Activated naive CD8-positive, alpha-beta T cell treated with anti-CD3 and anti-CD28 coated beads, Interleukin-2, amount 50 U/mL, for 24 hours (primary cell): ENCODE measurements around the gene DNAJC5.

Source experiments
- ATAC-seq: fragments of 150-1000 bp; cut with Tn5 transposase; one replicate; pipeline ENCODE4 v1.10.0; 2021
- DNase-seq: peaks from one replicate; pipeline ENCODE4 v3.0.0; 2021
- H3K27ac Mint-ChIP-seq: one replicate; pipeline ENCODE4 v1.8.0; 2021; ENCODE audit warnings: mild to moderate bottlenecking, mixed read lengths
- H3K27me3 Mint-ChIP-seq: one replicate; pipeline ENCODE4 v1.8.0; 2021; ENCODE audit warnings: mixed read lengths
- H3K36me3 Mint-ChIP-seq: one replicate; pipeline ENCODE4 v1.8.0; 2021; ENCODE audit warnings: low read depth, mixed read lengths
- H3K4me1 Mint-ChIP-seq: one replicate; pipeline ENCODE4 v1.8.0; 2021; ENCODE audit warnings: mixed read lengths
- H3K4me3 Mint-ChIP-seq: one replicate; pipeline ENCODE4 v1.8.0; 2021; ENCODE audit warnings: mild to moderate bottlenecking, moderate library complexity, mixed read lengths
- H3K9me3 Mint-ChIP-seq: one replicate; pipeline ENCODE4 v1.8.0; 2021; ENCODE audit warnings: mixed read lengths

DNAJC5 gene

DNA sequence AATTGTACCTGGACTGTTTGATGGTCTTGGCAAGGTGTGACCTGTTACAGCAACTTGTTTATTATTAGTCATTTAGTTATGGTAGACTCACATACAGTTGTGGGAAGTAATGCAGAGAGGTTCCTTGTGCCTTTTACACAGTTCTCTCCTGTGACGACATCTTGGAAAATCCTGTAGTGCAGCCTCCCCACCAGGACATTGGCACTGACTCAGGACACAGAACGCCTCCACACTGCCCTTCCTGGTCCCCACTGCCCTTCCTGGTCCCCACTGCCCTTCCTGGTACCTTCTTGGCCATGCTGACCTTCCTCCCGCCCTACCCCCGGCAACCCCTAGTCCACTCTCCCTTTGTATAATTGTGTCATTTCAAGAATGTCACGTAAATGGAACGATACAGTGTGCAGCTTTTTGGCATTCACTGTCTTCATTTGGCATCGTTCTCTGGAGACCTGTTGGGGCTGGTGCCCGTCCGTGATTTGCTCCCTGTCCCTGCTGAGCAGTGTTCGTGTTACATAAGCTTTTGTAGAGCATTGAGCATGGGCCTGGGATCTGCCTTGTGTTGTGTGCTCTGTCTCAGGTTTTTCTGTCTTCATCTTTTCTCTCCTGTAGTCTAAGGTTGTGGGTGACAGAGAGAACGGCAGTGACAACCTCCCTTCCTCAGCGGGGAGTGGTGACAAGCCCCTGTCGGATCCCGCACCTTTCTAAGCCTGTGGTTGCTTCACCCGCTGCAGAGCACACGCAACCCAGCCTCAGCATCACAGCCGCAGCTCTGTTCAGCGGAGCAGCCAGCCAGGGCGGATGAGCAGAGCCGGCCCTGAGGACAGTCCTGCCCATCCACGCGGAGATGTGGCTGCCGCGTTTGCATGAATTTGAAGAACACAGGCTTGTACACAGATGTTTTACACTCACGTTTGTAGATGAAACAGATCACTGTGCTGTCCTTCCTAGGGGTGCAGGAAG lies 5.4 kb upstream of the DNAJC5 start:
- H3K36me3 Mint-ChIP-seq, result peaks cover 16% of the 10 kb centered on the region
- no peak overlapping the region for H3K27ac Mint-ChIP-seq
- H3K4me1 Mint-ChIP-seq, result peaks cover 10% of the 10 kb centered on the region

DNA sequence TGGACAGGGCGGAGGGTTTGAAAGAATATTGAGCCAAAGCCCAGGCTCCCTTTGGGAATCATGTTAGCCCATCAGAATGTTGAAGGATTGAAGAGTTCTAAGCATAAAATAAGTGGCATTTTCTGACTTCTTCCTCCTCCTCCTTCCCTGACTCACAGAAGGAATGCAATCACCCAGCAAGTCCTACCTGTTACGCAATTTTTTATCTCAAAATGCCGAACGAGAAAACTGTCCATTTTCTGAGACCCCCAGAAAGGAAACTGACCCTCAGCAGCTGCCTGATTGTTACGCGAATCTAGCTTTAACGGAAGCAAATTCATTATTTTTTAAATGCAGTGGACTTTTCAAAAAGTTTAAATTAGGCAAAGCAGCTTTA lies 4.7 kb upstream of the DNAJC5 start:
- no peaks in the 10 kb centered on the region for H3K9me3 Mint-ChIP-seq
- no peak overlapping the region for H3K27ac Mint-ChIP-seq
- H3K4me1 Mint-ChIP-seq, result peaks cover 4% of the 10 kb centered on the region
- no peak for DNase-seq
- peaks cover 16% of the 10 kb centered on the region for H3K36me3 Mint-ChIP-seq
- H3K4me3 Mint-ChIP-seq, result no peak overlapping the region
- no peak for ATAC-seq
- no peaks in the 10 kb centered on the region for H3K27me3 Mint-ChIP-seq

More for the DNA sequence above, 5.4 kb upstream of the DNAJC5 start:
- DNase-seq, result no peak
- H3K27me3 Mint-ChIP-seq, result no peaks in the 10 kb centered on the region
- ATAC-seq, result no peak
- H3K9me3 Mint-ChIP-seq, result no peaks in the 10 kb centered on the region
- no peak overlapping the region for H3K4me3 Mint-ChIP-seq

DNA sequence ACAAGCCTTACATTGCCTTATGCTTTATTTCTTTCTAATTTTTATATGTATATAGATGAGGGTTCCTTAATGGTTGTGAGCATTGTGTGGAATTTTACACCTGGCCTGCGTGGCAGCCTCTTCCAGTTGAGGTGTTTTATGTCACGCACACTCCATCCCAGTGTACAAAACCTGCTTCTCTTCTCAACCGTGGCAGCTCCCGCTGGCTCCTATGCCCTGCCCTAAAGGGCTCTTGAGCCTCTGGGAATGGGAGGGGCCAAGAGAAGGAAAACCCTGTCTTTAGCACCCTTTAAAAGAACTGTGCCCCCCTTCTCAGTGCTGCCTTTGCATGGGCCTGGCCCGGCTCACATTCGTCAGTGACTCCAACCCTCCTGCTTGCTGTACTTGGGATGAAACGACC lies 4.3 kb upstream of the DNAJC5 start:
- no peaks in the 10 kb centered on the region for H3K9me3 Mint-ChIP-seq
- ATAC-seq (no peak), DNase-seq (no peak)
- H3K36me3 Mint-ChIP-seq, result peaks cover 16% of the 10 kb centered on the region
- peaks cover 4% of the 10 kb centered on the region for H3K4me1 Mint-ChIP-seq
- H3K4me3 Mint-ChIP-seq, result no peak overlapping the region
- no peaks in the 10 kb centered on the region for H3K27me3 Mint-ChIP-seq
- no peak overlapping the region for H3K27ac Mint-ChIP-seq

DNA sequence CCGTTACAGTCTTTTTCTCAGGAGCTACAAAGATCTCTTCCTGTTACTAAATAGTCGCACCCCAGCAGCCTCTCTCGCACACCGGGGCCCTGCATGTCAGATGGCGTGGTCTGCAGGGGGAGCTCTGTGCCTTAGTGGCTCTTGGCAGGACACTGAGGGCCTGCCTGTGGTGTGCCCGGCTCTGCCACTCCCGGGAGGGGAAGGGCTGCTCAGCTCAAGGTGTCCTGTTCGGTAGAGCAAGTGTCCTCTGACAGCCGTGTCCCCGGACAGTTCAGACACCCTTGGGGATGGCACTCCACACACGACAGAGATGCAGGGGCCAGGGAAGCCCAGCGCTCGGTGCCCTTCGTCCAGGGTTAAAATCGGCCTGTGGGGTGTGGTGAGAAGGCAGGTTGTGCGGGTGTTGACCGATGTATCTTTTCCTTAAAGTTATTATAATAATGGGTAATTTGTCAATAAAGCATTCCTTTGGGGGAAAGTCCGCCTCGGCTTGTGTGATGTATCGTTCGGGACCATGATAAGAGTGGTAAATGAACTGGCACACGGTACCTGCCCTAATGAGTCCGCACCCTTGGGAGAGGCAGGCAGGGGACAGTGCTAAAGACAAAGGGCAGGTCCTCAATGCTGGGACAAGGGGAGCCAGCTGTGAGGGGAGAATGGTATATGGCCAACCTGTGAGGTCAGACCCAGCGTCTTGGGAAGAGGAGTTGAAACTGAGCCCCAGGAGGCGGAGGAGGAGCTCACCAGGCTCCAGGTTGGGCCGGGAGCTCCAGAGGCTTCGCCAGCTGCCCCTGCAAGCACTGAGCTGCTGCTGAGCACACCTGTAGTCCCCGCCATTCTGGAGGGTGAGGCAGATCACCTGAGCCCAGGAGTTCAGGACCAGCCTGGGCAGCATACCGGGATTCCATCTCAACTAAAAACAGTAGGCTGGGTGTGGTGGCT lies 3.6 kb upstream of the DNAJC5 start:
- peaks cover 18% of the 10 kb centered on the region for H3K36me3 Mint-ChIP-seq
- no peaks in the 10 kb centered on the region for H3K9me3 Mint-ChIP-seq
- ATAC-seq (no peak), DNase-seq (no peak)
- H3K4me1 Mint-ChIP-seq, result peaks cover 8% of the 10 kb centered on the region
- H3K4me3 Mint-ChIP-seq, result no peak overlapping the region
- H3K27me3 Mint-ChIP-seq, result no peaks in the 10 kb centered on the region
- H3K27ac Mint-ChIP-seq, result no peak overlapping the region

DNA sequence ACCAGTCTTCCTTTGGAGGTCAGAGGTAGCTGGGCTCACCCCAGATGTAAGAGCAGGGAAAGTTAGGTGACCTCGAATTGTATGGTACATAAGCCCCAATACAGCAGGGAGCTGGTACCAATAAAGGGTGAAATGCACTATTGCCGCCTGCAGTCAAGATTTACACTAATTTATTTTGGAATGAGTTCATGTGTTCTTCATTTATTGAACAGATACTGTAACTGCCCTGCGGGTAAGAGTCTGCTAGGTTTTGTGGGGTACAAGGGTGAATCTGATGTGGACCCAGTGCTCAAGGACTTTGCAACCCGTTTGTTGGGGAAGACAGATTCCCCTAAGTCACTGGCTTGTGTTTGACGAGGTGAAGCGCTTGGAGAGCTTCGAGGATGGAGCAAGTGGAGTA lies 2.5 kb upstream of the DNAJC5 start:
- Mint-ChIP-seq H3K9me3 (no peaks in the 10 kb centered on the region), H3K4me3 (no peak overlapping the region), H3K36me3 (peaks cover 21% of the 10 kb centered on the region), H3K27ac (no peak overlapping the region), H3K4me1 (peaks cover 16% of the 10 kb centered on the region), H3K27me3 (no peaks in the 10 kb centered on the region)
- DNase-seq (no peak), ATAC-seq (no peak)

DNA sequence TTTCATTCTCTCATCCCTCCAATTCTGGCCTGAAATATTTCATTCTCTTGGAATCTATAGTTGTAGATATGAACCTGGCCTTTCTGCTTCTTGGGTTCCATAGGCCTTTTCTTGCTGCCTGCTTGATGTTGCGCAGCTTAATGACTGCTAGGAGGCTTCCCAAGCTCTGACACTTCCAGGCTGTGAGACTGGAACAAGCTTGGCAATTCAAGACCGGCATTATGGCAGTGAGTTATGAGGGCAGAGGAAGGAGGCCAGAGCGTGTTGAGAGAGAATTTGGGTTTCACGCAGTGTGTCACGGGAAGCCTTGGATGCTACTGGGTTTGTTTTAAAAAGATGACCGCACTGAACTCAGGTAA lies 948 bp upstream of the DNAJC5 start:
- peak overlapping the region; percentile 73 for H3K4me3 Mint-ChIP-seq

DNA sequence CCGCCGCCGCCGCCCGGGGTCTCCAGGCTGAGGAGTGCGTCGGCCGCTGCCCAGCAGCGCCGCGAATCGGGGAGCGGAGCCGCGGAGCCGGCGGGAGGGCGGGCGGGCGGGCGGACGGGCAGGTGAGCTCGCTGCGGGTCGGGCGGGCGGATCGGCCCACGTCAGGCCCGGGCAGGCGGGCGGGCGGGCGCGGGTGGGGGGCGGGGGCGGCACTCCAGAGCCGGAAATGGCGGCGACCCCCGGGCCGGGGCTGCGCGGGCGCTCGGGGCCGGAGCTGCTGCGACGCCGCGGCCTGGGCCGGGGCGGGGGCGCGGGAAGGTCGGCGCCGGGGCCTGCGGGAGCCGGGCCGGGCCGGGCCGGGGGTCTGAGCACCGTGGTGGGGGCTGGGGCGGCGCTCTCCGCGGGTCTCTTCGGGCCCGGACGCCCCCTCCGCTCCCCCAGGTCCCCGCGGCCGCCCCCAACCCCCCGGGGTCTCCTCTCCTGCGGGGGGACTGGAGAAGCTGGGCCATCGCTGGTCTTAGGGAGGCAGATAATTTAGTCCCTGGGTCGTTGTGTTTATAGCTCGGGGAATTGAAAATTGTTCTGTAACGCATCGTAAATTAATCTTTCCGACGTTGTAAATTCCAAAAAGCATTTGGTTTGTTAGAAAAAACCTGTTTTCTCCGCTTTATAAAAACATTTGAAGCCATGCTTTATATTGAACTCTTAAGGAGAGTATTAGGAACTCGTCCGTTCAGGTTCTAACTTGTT lies 451 bp downstream of the DNAJC5 start:
- Mint-ChIP-seq H3K27me3 (no peaks in the 10 kb centered on the region), H3K36me3 (peaks cover 20% of the 10 kb centered on the region), H3K27ac (peak overlapping the region; percentile 90), H3K4me3 (peak overlapping the region; percentile 85), H3K4me1 (peaks cover 39% of the 10 kb centered on the region), H3K9me3 (no peaks in the 10 kb centered on the region)
- ATAC-seq, result peak; percentile 1
- DNase-seq, result no peak

More for the DNA sequence above, 948 bp upstream of the DNAJC5 start:
- DNase-seq, result no peak
- Mint-ChIP-seq H3K9me3 (no peaks in the 10 kb centered on the region), H3K36me3 (peaks cover 29% of the 10 kb centered on the region), H3K27me3 (no peaks in the 10 kb centered on the region), H3K4me1 (peaks cover 31% of the 10 kb centered on the region), H3K27ac (peak overlapping the region; percentile 63)
- ATAC-seq, result no peak

DNA sequence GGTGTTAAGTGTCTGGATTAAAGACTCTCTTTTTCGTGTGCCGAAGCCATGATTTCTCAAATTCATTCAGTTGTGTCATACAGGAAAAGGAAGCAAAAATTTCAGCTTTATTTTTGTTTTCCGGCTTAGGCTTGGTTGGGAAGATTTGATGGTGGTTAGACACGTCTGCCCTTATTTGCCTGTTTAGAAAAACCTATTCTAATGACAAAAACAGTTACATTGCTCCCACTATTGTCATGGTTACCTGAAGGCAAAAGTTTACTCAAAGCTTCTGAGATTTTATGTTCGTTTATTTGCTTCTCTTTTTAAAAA lies 982 bp downstream of the DNAJC5 start:
- ATAC-seq, result no peak
- DNase-seq, result no peak
- H3K27ac Mint-ChIP-seq, result peak overlapping the region; percentile 90
- peaks cover 45% of the 10 kb centered on the region for H3K4me1 Mint-ChIP-seq
- peaks cover 20% of the 10 kb centered on the region for H3K36me3 Mint-ChIP-seq
- H3K4me3 Mint-ChIP-seq, result peak overlapping the region; percentile 85
- no peaks in the 10 kb centered on the region for H3K9me3 Mint-ChIP-seq
- H3K27me3 Mint-ChIP-seq, result no peaks in the 10 kb centered on the region

DNA sequence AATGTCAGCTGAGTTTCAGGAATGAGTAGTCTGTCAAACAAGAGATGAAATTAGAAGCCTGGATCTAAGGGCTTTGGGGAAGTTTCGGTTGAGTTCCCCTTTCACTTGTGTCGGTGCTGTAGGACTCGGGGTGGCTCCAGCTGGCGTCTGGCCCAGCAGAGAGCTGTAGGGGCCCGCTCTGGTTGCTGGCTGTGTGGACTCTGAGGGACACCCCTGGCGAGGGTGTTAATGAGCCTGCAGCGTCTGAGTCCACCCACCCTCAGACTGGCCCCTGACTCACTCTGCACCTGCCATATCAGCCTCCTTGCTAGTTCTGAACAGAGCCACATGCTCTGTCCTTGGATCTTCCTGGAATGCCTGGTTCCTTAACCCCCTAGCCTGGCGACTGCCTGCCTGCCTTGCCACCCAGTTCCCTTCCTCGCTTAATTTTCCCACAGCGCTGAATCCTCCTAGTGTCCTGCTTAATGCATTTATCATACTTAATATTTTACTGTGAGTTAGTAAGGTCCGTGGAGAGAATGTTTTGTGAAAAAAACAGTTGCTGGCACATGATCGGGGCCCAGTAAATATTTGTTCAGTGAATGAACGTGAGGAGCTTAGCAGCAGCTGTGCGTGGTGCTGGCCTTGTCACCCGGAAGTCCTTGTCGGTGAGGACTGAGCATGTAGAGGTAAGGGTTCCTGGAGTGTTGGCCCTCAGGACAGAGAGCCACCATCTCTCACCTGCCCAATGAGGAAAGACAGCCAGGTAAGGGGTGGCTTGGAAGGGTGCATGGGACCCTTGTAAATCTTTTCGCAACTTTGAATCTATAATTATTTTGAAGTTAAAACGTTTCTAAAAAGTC lies 1.6 kb downstream of the DNAJC5 start:
- Mint-ChIP-seq H3K9me3 (no peaks in the 10 kb centered on the region), H3K4me1 (peaks cover 50% of the 10 kb centered on the region), H3K4me3 (peak overlapping the region; percentile 85), H3K36me3 (peaks cover 20% of the 10 kb centered on the region), H3K27ac (peak overlapping the region; percentile 90), H3K27me3 (no peaks in the 10 kb centered on the region)
- ATAC-seq (peak; percentile 38), DNase-seq (peak; percentile 26)

DNA sequence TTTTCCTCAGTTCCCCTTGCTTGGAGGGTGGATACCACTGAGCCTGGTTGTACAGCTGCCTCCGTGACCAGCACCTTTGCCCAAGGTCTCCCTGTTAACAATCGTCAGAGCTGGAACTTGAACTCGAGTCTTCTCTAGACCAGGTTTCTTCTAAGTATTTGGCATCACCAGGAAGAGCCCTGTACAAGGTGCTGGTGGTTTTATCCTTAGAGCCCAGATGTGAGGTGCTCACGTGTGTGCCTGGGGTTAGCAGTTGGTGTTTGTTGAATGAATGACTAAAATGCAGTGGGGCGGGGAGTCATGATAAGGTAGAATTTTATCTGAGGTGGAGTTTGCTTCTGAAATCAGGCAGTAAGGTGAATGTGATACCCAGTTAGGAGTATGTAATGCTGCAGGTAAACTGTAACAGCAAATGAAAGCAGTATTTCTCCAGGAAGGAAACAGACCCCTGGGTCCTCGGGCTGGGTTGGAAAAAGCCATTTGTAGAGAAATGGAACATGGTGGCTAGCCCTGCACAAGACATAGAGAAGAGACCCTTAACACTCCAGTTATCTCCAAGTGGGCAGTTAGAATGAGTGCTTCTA lies 3.1 kb downstream of the DNAJC5 start:
- Mint-ChIP-seq H3K4me1 (peaks cover 60% of the 10 kb centered on the region), H3K27ac (peak overlapping the region; percentile 66), H3K36me3 (peaks cover 28% of the 10 kb centered on the region), H3K9me3 (no peaks in the 10 kb centered on the region), H3K4me3 (no peak overlapping the region), H3K27me3 (no peaks in the 10 kb centered on the region)
- ATAC-seq, result no peak
- DNase-seq, result no peak

DNA sequence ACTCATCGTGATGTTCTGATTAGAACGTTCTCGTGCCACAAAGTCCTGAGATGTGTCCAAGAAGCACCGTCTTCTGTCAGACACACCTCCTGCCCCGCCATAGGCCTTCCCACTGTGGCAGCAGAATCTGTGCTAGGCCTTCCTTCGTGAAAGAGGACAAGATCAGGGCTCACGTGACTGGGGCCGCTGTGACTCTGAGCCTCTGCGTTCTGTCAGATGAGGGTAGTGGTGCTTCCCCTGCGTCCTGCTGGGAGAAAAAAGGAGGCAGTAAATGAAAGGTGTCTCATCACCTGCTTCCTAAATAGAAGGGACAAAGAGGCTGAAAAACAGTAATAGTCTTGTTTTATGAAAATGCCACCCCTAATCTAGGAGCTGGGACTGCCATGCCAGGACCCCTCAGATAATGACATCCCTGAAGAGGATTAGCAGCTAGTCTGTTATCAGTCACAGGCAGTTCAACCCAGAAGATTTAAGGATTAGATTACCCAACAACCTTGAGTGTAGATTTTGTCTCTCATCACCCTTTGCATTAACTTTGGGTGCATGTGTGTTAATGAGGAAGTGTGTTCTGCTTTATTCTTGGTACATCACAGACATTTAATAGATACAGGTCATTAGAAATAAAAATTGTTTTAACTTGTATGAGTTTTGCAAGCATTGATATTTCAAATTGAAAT lies 4.1 kb downstream of the DNAJC5 start:
- no peak for ATAC-seq

DNA sequence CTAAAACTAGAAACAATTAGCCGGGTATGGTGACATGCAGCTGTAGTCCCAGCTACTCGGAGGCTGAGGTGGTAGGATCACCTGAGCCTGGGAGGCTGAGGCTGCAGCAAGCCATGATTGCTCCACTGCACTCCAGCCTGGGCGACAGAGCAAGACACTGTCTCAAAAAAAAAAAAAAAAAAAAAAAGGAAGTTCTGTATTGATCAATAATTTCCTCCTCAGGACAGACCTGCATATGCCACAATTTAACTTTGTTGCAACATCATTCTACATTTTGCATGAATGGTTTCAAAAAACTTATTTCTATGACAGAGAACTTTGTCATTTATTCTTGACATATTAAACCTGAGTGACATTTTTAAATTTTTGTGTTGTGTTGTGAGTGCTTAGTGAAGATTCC lies 5.5 kb downstream of the DNAJC5 start:
- Mint-ChIP-seq H3K27ac (no peak overlapping the region), H3K4me3 (no peak overlapping the region), H3K36me3 (peaks cover 30% of the 10 kb centered on the region)

More for the DNA sequence above, 4.1 kb downstream of the DNAJC5 start:
- Mint-ChIP-seq H3K36me3 (peaks cover 30% of the 10 kb centered on the region), H3K9me3 (no peaks in the 10 kb centered on the region), H3K4me3 (no peak overlapping the region), H3K4me1 (peaks cover 66% of the 10 kb centered on the region), H3K27me3 (no peaks in the 10 kb centered on the region), H3K27ac (peak overlapping the region; percentile 55)
- no peak for DNase-seq

More for the DNA sequence above, 5.5 kb downstream of the DNAJC5 start:
- no peak for ATAC-seq
- Mint-ChIP-seq H3K9me3 (no peaks in the 10 kb centered on the region), H3K4me1 (peaks cover 68% of the 10 kb centered on the region), H3K27me3 (no peaks in the 10 kb centered on the region)
- DNase-seq, result no peak
